Kidney (tissue), 14 donors: ENCODE results near the gene GJA9. TPM values are rescaled to one million over a fixed set of nuclear protein-coding genes. Genes with fewer than 3 reads are reported as not detected.

Experiments
- DNase-seq, 5 donors: peaks; one replicate each; pipeline ENCODE4 v3.0.0-alpha.2; 2013 to 2020
- FAIRE-seq: peaks from 2 replicates; lab custom pipeline; 2012; peaks lifted over from hg19 to GRCh38; lab: Jason Lieb, UNC
- H3K27ac ChIP-seq, 2 donors: one replicate each; pipeline ENCODE4 v1.7.0; 2013; ENCODE audit warnings: low read depth in 2 of 2, low read length in 2 of 2, inconsistent platforms in 1 of 2
- H3K27me3 ChIP-seq: one replicate; pipeline ENCODE4 v1.7.1; 2013; ENCODE audit warnings: low read length, inconsistent platforms; ENCODE audit not compliant: control insufficient read depth, insufficient read depth
- H3K36me3 ChIP-seq, 3 donors: one replicate each; pipeline versions ENCODE4 v1.7.0 to v1.7.1; 2013; ENCODE audit warnings: low read length in 3 of 3, control low read depth in 1 of 3, inconsistent platforms in 1 of 3; ENCODE audit not compliant: insufficient read depth in 3 of 3, control insufficient read depth in 2 of 3
- H3K4me1 ChIP-seq, 3 donors: one replicate each; pipeline versions ENCODE4 v1.7.0 to v1.7.1; 2013; ENCODE audit warnings: low read length in 3 of 3, inconsistent platforms in 1 of 3, low read depth in 1 of 3; ENCODE audit not compliant: control insufficient read depth in 2 of 3, insufficient read depth in 2 of 3
- H3K4me3 ChIP-seq, 3 donors: one replicate each; pipeline versions ENCODE4 v1.7.0 to v1.8.1; 2013; ENCODE audit warnings: low read length in 3 of 3, control low read depth in 1 of 3, inconsistent platforms in 1 of 3
- H3K9ac ChIP-seq, 3 donors: one replicate each; pipeline versions ENCODE4 v1.7.0 to v1.7.1; 2013; ENCODE audit warnings: low read length in 3 of 3, control low read depth in 1 of 3, inconsistent platforms in 1 of 3
- H3K9me3 ChIP-seq, 3 donors: one replicate each; pipeline versions ENCODE4 v1.7.0 to v1.7.1; 2013; ENCODE audit warnings: low read length in 3 of 3, control low read depth in 1 of 3, inconsistent platforms in 1 of 3; ENCODE audit not compliant: control insufficient read depth in 2 of 3, insufficient read depth in 1 of 3
- CTCF ChIP-seq: IDR thresholded peaks from 3 replicates; pipeline ENCODE4 v1.5.1; 2012; ENCODE audit warnings: mild to moderate bottlenecking, moderate library complexity, borderline replicate concordance; ENCODE audit not compliant: insufficient read depth; ENCODE audit errors: extremely low read depth
- intact Hi-C: fragments of 100-400 bp; cut with DNase I; formaldehyde crosslinking; loops from one replicate; pipeline ENCODE4 v1.11.1; 2022
- polyA plus RNA-seq: library from polyadenylated mRNA; stranded (reverse); fragments of 350-450 nt; fragmentation: Illumina TruSeq; extraction: RNeasy Lipid Tissue Mini Kit (QIAGEN cat#74804); gene quantifications from one replicate; pipeline ENCODE4 v1.2.3, GENCODE V29; 2014; ENCODE audit warnings: low read depth, low replicate concordance; ENCODE audit not compliant: insufficient read depth
- total RNA-seq: library from RNA; stranded (reverse); fragmentation: NEBNext Ultra II Directional; extraction: Animal tissue kit (Norgen Biotek cat#: 25700); gene quantifications from one replicate; pipeline ENCODE4 v1.2.1, GENCODE V29; 2021
- donor health status: control.
- donor health status: control.
- donor health status: control.
- donor health status: control.
- donor health status: control.
- donor health status: DM: yes; HTN: yes; CAD: no.
- donor health status: Normal renal cell carcinoma (clear cell type).

Gene GJA9
- total and polyA plus RNA-seq, 2 donors from 2014 or later: not detected

- peak; percentile 84 for TF ChIP-seq CTCF
- peak; percentile 80 for FAIRE-seq
- Histone ChIP-seq H3K27me3 (no peaks in the 10 kb centered on the region), H3K9ac (no peak overlapping the region), H3K27ac (no peak overlapping the region), H3K36me3 (peaks cover 2 to 15% (median 5%) of the 10 kb centered on the region in 3 donors), H3K4me1 (no peaks in the 10 kb centered on the region), H3K9me3 (no peaks in the 10 kb centered on the region), H3K4me3 (no peak overlapping the region)
- intact Hi-C loops: loop anchor here (10.0 kb wide), 1 partner anchor 800 kb away; no protein-coding TSS in a partner anchor
- peak in 4 of 5 donors; percentile 48 to 94 (median 78) for DNase-seq
Observed at GRCh38 chr1:38834937-38835827, 46.2 kb downstream of the GJA9 start.

- intact Hi-C loops: loop anchor here (10.0 kb wide), 1 partner anchor 800 kb away; no protein-coding TSS in a partner anchor
- no peak for TF ChIP-seq CTCF
Observed at GRCh38 chr1:38834221-38834782, 47.1 kb downstream of the GJA9 start.

GRCh38 chr1:38833146-38833545 lies 48.2 kb downstream of the GJA9 start:
- TF ChIP-seq CTCF: no peak
- DNase-seq (no peak), FAIRE-seq (no peak)
- peaks cover 0 to under 1% (median 0%) of the 10 kb centered on the region in 3 donors for H3K36me3 ChIP-seq
- H3K4me3 ChIP-seq: no peak overlapping the region
- H3K27me3 ChIP-seq: no peaks in the 10 kb centered on the region
- H3K9ac ChIP-seq: no peak overlapping the region
- intact Hi-C loops: loop anchor here (10.0 kb wide), 1 partner anchor 798 kb away; no protein-coding TSS in a partner anchor
- no peaks in the 10 kb centered on the region for H3K4me1 ChIP-seq
- H3K9me3 ChIP-seq: no peaks in the 10 kb centered on the region
- H3K27ac ChIP-seq: no peak overlapping the region

More at GRCh38 chr1:38834221-38834782, 47.1 kb downstream of the GJA9 start:
- Histone ChIP-seq H3K9ac (no peak overlapping the region), H3K4me3 (no peak overlapping the region), H3K27ac (no peak overlapping the region), H3K4me1 (no peaks in the 10 kb centered on the region), H3K27me3 (no peaks in the 10 kb centered on the region), H3K9me3 (no peaks in the 10 kb centered on the region), H3K36me3 (peaks cover 2 to 12% (median 4%) of the 10 kb centered on the region in 3 donors)
- no peak for FAIRE-seq
- no peak for DNase-seq
